A549 (cell line): ENCODE data around the gene GPRIN2. TPM values are rescaled to one million over a fixed set of nuclear protein-coding genes. Genes with fewer than 3 reads are reported as not detected.

Source experiments
- ATAC-seq, 2 experiments: fragments of 200-7000 bp in 1 of 2; fragments of >200 bp in 1 of 2; cut with Nextera tagmentation in 1 of 2; cut with Tn5 transposase in 1 of 2; 3 replicates each; pipeline versions ENCODE4 v1.8.0 to v1.9.1; 2018 to 2020; ENCODE audit warnings: mild to moderate bottlenecking in 1 of 2, moderate library complexity in 1 of 2
- CTCF ChIA-PET: fragments of 300-600 bp; sonication (Branson Sonifier 250); formaldehyde crosslinking; extraction: SDS; loops from one replicate; lab custom pipeline; 2021; ENCODE audit warnings: antibody characterized with exemption, inconsistent platforms; lab: Yijun Ruan, JAX
- POLR2A ChIA-PET: fragments of 350-600 bp; formaldehyde crosslinking; extraction: SDS; loops from one replicate; lab custom pipeline; 2021; ENCODE audit warnings: antibody characterized with exemption, inconsistent platforms; lab: Yijun Ruan, JAX
- DNase-seq, 2 experiments: peaks; one replicate each; pipeline versions ENCODE4 v3.0.0 to v3.0.0-alpha.2; 2011 to 2016; ENCODE audit warnings: low read depth in 1 of 2, low spot score in 1 of 2
- FAIRE-seq: peaks from 2 replicates; lab custom pipeline; 2011; peaks lifted over from hg19 to GRCh38; lab: Jason Lieb, UNC
- H3K27ac ChIP-seq, 2 experiments: fragments of >200 bp; sonication (Bioruptor Twin); formaldehyde crosslinking; 3 replicates each; pipeline ENCODE4 v1.5.1; 2016 to 2017
- H3K4me1 ChIP-seq: fragments of >200 bp; sonication (Bioruptor Twin); formaldehyde crosslinking; 3 replicates; pipeline ENCODE4 v1.6.1; 2016
- H3K4me2 ChIP-seq: fragments of >200 bp; sonication (Bioruptor Twin); formaldehyde crosslinking; 3 replicates; pipeline ENCODE4 v1.6.1; 2016
- H3K4me3 ChIP-seq: fragments of >200 bp; sonication (Bioruptor Twin); formaldehyde crosslinking; 3 replicates; pipeline ENCODE4 v1.5.1; 2016
- H3K9me3 ChIP-seq: fragments of >200 bp; sonication (Bioruptor Twin); formaldehyde crosslinking; 3 replicates; pipeline ENCODE4 v1.6.1; 2016
- BCL3 ChIP-seq: fragments of >200 bp; sonication (Bioruptor Twin); formaldehyde crosslinking; IDR thresholded peaks from 3 replicates; pipeline ENCODE4 v1.6.1; 2016
- BHLHE40 ChIP-seq: IDR thresholded peaks from 2 replicates; pipeline ENCODE4 v1.6.1; 2012; ENCODE audit warnings: low read depth, low read length, inconsistent platforms
- CHD2 ChIP-seq: fragments of 150-350 bp; IDR thresholded peaks from 2 replicates; pipeline ENCODE4 v1.6.1; 2014; ENCODE audit warnings: low read length; ENCODE audit not compliant: partially characterized antibody
- CHD4 ChIP-seq: fragments of 200-600 bp; sonication (generic); IDR thresholded peaks from 2 replicates; pipeline ENCODE4 v1.6.1; 2016; ENCODE audit warnings: antibody characterized with exemption, mild to moderate bottlenecking, borderline replicate concordance
- FOSB ChIP-seq: fragments of 250-450 bp; sonication (Bioruptor Pico); IDR thresholded peaks from 2 replicates; pipeline ENCODE4 v1.5.0; 2020; ENCODE audit warnings: mild to moderate bottlenecking, moderate library complexity
- HEYL ChIP-seq: fragments of 250-450 bp; sonication (Bioruptor Pico); IDR thresholded peaks from 2 replicates; pipeline ENCODE4 v1.8.0; 2021; ENCODE audit warnings: mild to moderate bottlenecking, moderate library complexity
- HMGXB4 ChIP-seq: fragments of 250-450 bp; sonication (Bioruptor Pico); IDR thresholded peaks from 2 replicates; pipeline ENCODE4 v1.5.0; 2021; ENCODE audit warnings: mild to moderate bottlenecking, moderate library complexity, borderline replicate concordance
- HOXB5 ChIP-seq: fragments of 250-450 bp; sonication (Bioruptor Pico); IDR thresholded peaks from 2 replicates; pipeline ENCODE4 v1.5.0; 2020; ENCODE audit warnings: mild to moderate bottlenecking, moderate library complexity
- MAFK ChIP-seq: fragments of 450-650 bp; IDR thresholded peaks from 2 replicates; pipeline ENCODE4 v1.6.1; 2014; ENCODE audit not compliant: partially characterized antibody
- MAZ ChIP-seq: fragments of 150-350 bp; IDR thresholded peaks from 2 replicates; pipeline ENCODE4 v1.6.1; 2014; ENCODE audit warnings: antibody characterized with exemption, low read depth, low read length, borderline replicate concordance
- MYC ChIP-seq: IDR thresholded peaks from 2 replicates; pipeline ENCODE4 v1.6.1; 2012; ENCODE audit warnings: mild to moderate bottlenecking, inconsistent platforms, low read length, improper control_type of control experiment, borderline replicate concordance
- NFE2L2 ChIP-seq: fragments of 150-350 bp; conservative IDR thresholded peaks from 2 replicates; pipeline ENCODE4 v1.6.1; 2014; ENCODE audit warnings: low read length
- NR3C1 ChIP-seq: fragments of >200 bp; sonication (Bioruptor Twin); formaldehyde crosslinking; IDR thresholded peaks from 3 replicates; pipeline ENCODE4 v1.6.1; 2017
- PBX3 ChIP-seq: IDR thresholded peaks from 2 replicates; pipeline ENCODE4 v1.6.1; 2012
- POLR2A ChIP-seq: IDR thresholded peaks from 2 replicates; pipeline ENCODE4 v1.6.1; 2012; ENCODE audit warnings: mild to moderate bottlenecking, low read length
- RAD21 ChIP-seq, 2 experiments: fragments of >200 bp in 1 of 2; sonication (Bioruptor Twin) in 1 of 2; formaldehyde crosslinking in 1 of 2; IDR thresholded peaks in 1 of 2; conservative IDR thresholded peaks in 1 of 2; 2 replicates in 1 of 2; 3 replicates in 1 of 2; pipeline ENCODE4 v1.6.1; 2012 to 2018; ENCODE audit warnings: inconsistent platforms in 1 of 2
- RCOR1 ChIP-seq: fragments of 150-350 bp; IDR thresholded peaks from 2 replicates; pipeline ENCODE4 v1.6.1; 2014; ENCODE audit warnings: antibody characterized with exemption, low read length, low read depth
- RFX5 ChIP-seq: fragments of 450-650 bp; IDR thresholded peaks from 2 replicates; pipeline ENCODE4 v1.7.1; 2014; ENCODE audit warnings: antibody characterized with exemption, mild to moderate bottlenecking, moderate library complexity
- SREBF2 ChIP-seq: fragments of 450-650 bp; IDR thresholded peaks from 2 replicates; pipeline ENCODE4 v1.6.1; 2014; ENCODE audit warnings: mild to moderate bottlenecking, moderate library complexity
- TFCP2L1 ChIP-seq: fragments of 250-450 bp; sonication (Bioruptor Pico); IDR thresholded peaks from 2 replicates; pipeline ENCODE4 v1.5.0; 2021; ENCODE audit warnings: mild to moderate bottlenecking
- TP53 ChIP-seq: fragments of 250-450 bp; sonication (Bioruptor Pico); IDR thresholded peaks from 2 replicates; pipeline ENCODE4 v1.5.0; 2021; ENCODE audit warnings: mild to moderate bottlenecking, moderate library complexity
- USF2 ChIP-seq: fragments of 450-650 bp; IDR thresholded peaks from 2 replicates; pipeline ENCODE4 v1.6.1; 2014; ENCODE audit warnings: antibody characterized with exemption
- ZC3H11A ChIP-seq: fragments of 450-650 bp; IDR thresholded peaks from 2 replicates; pipeline ENCODE4 v1.6.1; 2014; ENCODE audit warnings: antibody characterized with exemption, mild to moderate bottlenecking
- ZNF302 ChIP-seq: fragments of 250-450 bp; sonication (Bioruptor Pico); IDR thresholded peaks from 2 replicates; pipeline ENCODE4 v1.9.0; 2021; ENCODE audit warnings: inconsistent platforms, mild to moderate bottlenecking, moderate library complexity
- ZSCAN20 ChIP-seq: fragments of 250-450 bp; sonication (Bioruptor Pico); IDR thresholded peaks from 2 replicates; pipeline ENCODE4 v1.8.0; 2022; ENCODE audit warnings: mild to moderate bottlenecking, moderate library complexity
- WGBS: methylation state at CpG from one replicate; pipeline ENCODE4 v1.1.6; 2017; ENCODE audit errors: missing lambda C conversion rate; 5-methylcytosine and 5-hydroxymethylcytosine counted together
- polyA plus RNA-seq, 4 experiments: library from polyadenylated mRNA; depleted of rRNA in 3 of 4; stranded (reverse); fragments of >200 nt; fragmentation: RNase III in 1 of 4; extraction: RNeasy Plus Mini Kit Qiagen cat#74134 plus additional on column Dnase treatment in 1 of 4; gene quantifications; 2 replicates in 3 of 4; 3 replicates in 1 of 4; pipeline ENCODE4 v1.2.3, GENCODE V29; 2011 to 2017
- TF ChIP-seq, protein P1 (sequence below): fragments of >200 bp; sonication (Bioruptor Twin); formaldehyde crosslinking; IDR thresholded peaks from 2 replicates; pipeline ENCODE4 v1.6.1; 2016
- TF ChIP-seq, protein P2 (sequence below): IDR thresholded peaks from 2 replicates; pipeline ENCODE4 v1.6.1; 2012

GPRIN2 gene
- polyA plus RNA-seq, 2 of the 4 experiments (the other 2 are of a cell fraction) = 8.8 to 29.9 TPM

DNA sequence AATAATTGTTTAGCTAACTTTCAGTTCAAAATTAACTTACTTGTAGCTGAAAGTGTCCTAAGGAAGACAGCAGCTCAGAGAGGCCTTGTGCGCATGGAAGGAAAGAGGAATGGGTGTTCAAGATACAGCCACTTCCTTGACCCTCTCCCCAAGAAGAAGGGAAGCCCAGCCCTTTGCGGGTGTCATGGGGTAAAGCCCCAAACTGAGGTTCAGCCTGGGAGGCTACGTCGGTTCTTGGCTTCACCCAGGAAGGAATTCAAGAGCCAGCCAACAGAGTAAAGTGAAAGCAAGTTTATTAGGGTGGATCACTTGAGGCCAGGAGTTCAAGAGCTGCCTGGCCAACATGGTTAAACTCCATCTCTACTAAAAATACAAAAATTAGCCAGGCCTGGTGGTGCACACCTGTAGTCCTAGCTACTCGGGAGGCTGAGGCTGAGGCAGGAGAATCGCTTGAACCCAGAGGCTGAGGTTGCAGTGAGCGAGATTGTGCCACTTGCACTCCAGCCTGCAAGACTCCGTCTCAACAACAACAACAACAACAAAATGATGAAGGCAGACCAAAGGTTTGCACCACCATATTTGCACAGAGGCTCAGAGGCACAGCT is 15.9 kb downstream of the GPRIN2 start (continued):
- TF ChIP-seq, protein P1, sequence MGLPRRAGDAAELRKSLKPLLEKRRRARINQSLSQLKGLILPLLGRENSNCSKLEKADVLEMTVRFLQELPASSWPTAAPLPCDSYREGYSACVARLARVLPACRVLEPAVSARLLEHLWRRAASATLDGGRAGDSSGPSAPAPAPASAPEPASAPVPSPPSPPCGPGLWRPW = no peak
- TF ChIP-seq FOSB (CRISPR knock-in tag) = peak; percentile 79
- no peak; a peak in 1 of 5 replicates for TF ChIP-seq RAD21 (conservative IDR thresholded peaks at IDR 0.05 in 1 of 2, IDR thresholded peaks at IDR 0.05 in 1 of 2)
- TF ChIP-seq TP53 = peak; percentile 91
- TF ChIP-seq BCL3 = 0 out of 3 replicates have a peak, but pooled peaks have one; percentile 59
- peak; percentile 43; the same call in 1 of the 2 replicates for TF ChIP-seq HMGXB4
- peak; percentile 63; the same call in 1 of the 2 replicates for TF ChIP-seq ZNF302 (CRISPR knock-in tag)
- TF ChIP-seq USF2 = no peak
- TF ChIP-seq TFCP2L1 = no peak; the same call in 1 of the 2 replicates
- peak; percentile 82 for TF ChIP-seq HOXB5 (CRISPR knock-in tag)
- no peak for TF ChIP-seq PBX3
- TF ChIP-seq MAZ = no peak

- Histone ChIP-seq H3K27ac (peak overlapping the region; percentile 89 to 97), H3K4me3 (peak overlapping the region; percentile 45), H3K4me2 (peak overlapping the region; percentile 84), H3K4me1 (peaks cover 83% of the 10 kb centered on the region), H3K9me3 (no peaks in the 10 kb centered on the region)
- 2% methylated on average over 14 of the region's 14 CpGs for WGBS
- peak; percentile 54 to 77 for ATAC-seq
- peak; percentile 98 for FAIRE-seq
- ChIA-PET CTCF (interaction anchor here (0.9 to 5.7 kb wide), 14 partner anchors 9 to 311 kb away, joined by 3 to 67 read pairs (median 6); partner anchors contain the start of gene GPRIN2), POLR2A (interaction anchor here (1.3 to 5.1 kb wide), 7 partner anchors 8 to 23 kb away, joined by 4 to 77 read pairs (median 11); no protein-coding TSS in a partner anchor)
- DNase-seq = peak; percentile 90 to 97
- TF ChIP-seq SREBF2 (no peak), TFCP2L1 (no peak; the same call in 1 of the 2 replicates), USF2 (no peak; the same call in 1 of the 2 replicates), RCOR1 (no peak), HOXB5 (CRISPR knock-in tag) (peak; percentile 73; the same call in 1 of the 2 replicates), RAD21 (conservative IDR thresholded peaks at IDR 0.05 in 1 of 2, IDR thresholded peaks at IDR 0.05 in 1 of 2) (peak in 1 of 2 experiments; percentile 35; a peak in 2 of 5 replicates), MAFK (no peak), FOSB (CRISPR knock-in tag) (peak; percentile 63; the same call in 1 of the 2 replicates), NR3C1 (no peak), MYC (0 out of 2 replicates have a peak, but pooled peaks have one; percentile 14), HMGXB4 (no peak), ZC3H11A (no peak), NFE2L2 (no peak), POLR2A (no peak), ZSCAN20 (peak; percentile 80), HEYL (CRISPR knock-in tag) (no peak; the same call in 1 of the 2 replicates), BHLHE40 (no peak), CHD2 (no peak), CHD4 (no peak), RFX5 (0 out of 2 replicates have a peak, but pooled peaks have one; percentile 47), TP53 (no peak)
- TF ChIP-seq, protein P2, sequence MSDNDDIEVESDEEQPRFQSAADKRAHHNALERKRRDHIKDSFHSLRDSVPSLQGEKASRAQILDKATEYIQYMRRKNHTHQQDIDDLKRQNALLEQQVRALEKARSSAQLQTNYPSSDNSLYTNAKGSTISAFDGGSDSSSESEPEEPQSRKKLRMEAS = no peak
These were observed 16.7 kb downstream of the GPRIN2 start for GRCh38 chr10:46539596-46540411.
